Ureter (tissue), 1 donor: ENCODE measurements around the gene ANXA5. TPM values are rescaled to one million over a fixed set of nuclear protein-coding genes. Genes with fewer than 3 reads are reported as not detected.

Source experiments
- DNase-seq: peaks from one replicate; pipeline ENCODE4 v3.0.0-alpha.2; 2020; ENCODE audit warnings: low spot score
- total RNA-seq: library from RNA; stranded (reverse); gene quantifications from one replicate; pipeline ENCODE4 v1.2.4, GENCODE V29; 2023
- donor health status: DM: yes; HTN: yes; CAD: no.

Gene ANXA5
- total RNA-seq, 1 donor from 2014 or later = 141 TPM

DNA sequence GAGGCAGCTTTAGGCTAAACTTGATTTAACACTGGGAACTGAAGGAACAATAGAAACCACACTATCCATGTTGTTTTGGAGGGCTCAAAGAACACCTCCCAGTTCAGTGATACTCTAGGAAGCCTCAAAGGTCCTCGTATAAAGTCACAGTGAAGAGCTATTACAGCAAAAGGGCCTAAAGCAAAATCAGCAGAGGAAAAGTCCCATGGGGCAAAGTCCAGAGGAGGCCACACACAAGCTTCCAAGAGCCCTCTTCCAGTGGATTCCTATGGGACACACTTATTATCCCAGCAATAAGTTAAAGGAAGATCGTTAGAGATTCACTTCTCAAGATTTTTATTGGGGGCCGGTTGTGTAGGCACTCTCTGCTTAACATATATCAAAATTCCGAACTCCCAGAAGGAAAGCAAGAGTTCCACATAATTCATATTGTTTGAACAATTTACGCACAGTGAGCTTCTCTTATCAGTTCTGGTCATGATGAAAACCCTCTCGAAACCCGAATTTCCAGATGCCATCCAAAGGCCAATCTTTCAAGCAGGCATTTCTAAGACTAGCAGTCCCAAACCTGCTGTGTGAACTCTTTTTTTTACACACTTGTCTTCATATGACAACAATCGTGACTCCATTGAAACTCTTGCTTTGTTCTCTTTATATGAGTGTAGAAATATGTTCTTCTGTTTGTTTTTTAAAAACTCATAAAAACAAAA, 53.7 kb downstream of the ANXA5 start:
- DNase-seq = no peak

- no peak for DNase-seq
These were observed 54.5 kb downstream of the ANXA5 start for GRCh38 chr4:121642292-121642691.

DNA sequence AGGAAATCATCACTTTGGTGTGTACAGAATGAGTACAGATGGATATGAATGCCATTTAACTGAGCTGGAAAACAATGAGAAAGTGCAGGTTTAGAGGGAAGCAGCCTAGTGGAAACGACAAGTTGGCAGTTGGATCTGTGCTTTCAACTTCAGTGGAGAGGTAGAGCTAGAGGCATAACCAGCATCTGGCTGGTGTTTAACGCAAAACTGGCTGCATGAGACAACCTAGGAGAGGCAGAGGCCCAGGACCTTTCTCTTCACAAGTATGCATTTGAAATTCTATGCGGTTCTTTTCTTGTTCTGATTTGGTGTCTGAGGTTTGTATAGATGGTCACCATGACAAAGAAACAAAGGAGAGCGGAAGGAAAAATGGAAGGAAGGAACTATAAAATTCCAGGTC, 63.1 kb downstream of the ANXA5 start:
- no peak for DNase-seq

GRCh38 chr4:121632636-121633035, 64.1 kb downstream of the ANXA5 start:
- DNase-seq = no peak

Other genes starting within 250 kb of the ANXA5 start
- gene SMIM43, start 68.2 kb upstream of the ANXA5 start, total RNA-seq = not detected
- gene EXOSC9, start 104.3 kb upstream of the ANXA5 start, total RNA-seq = 17.2 TPM
- 1.0 TPM for gene CCNA2, start 126.9 kb upstream of the ANXA5 start, total RNA-seq
- 17.5 TPM for gene BBS7, start 173.5 kb upstream of the ANXA5 start, total RNA-seq